Prostate gland (tissue), 2 donors: ENCODE measurements around the gene ESCO1. TPM values are rescaled to one million over a fixed set of nuclear protein-coding genes. Genes with fewer than 3 reads are reported as not detected.
A peak's percentile ranks its signal among the peaks of the same experiment; 100 is the strongest.
"Not testable (repeated sequence)": the region's sequence is repeated elsewhere in the genome, so short reads cannot be mapped to it uniquely, and the experiment has no call there.

Experiments used
- DNase-seq: peaks from one replicate; pipeline ENCODE4 v3.0.0-alpha.2; 2019; ENCODE audit warnings: low spot score
- H3K27ac ChIP-seq, 2 donors: fragments of 200-600 bp; sonication (generic); 2 replicates each; pipeline ENCODE4 v1.5.1; 2017 to 2019
- H3K27me3 ChIP-seq: fragments of 200-600 bp; sonication (generic); replicated peaks from 2 replicates; pipeline ENCODE4 v1.5.1; 2019; ENCODE audit not compliant: insufficient read depth
- H3K36me3 ChIP-seq, 2 donors: fragments of 200-600 bp; sonication (generic); 1 replicate in 1 of 2; 2 replicates in 1 of 2; pipeline versions ENCODE4 v1.5.1 to v1.8.1; 2017 to 2019
- H3K4me1 ChIP-seq: fragments of 200-600 bp; sonication (generic); replicated peaks from 2 replicates; pipeline ENCODE4 v1.5.1; 2019
- H3K4me3 ChIP-seq, 2 donors: fragments of 200-600 bp; sonication (generic); 2 replicates each; pipeline ENCODE4 v1.5.1; 2017 to 2019
- H3K9me3 ChIP-seq: fragments of 200-600 bp; sonication (generic); 2 replicates; pipeline ENCODE4 v1.5.1; 2017
- CTCF ChIP-seq, 4 experiments: fragments of 200-600 bp in 2 of 4; fragments of 450-650 bp in 2 of 4; sonication (generic) in 2 of 4; IDR thresholded peaks; 1 replicate in 3 of 4; 2 replicates in 1 of 4; pipeline ENCODE4 v1.5.1; 2016 to 2019; ENCODE audit warnings: antibody characterized with exemption in 4 of 4, mild to moderate bottlenecking in 2 of 4, moderate library complexity in 2 of 4
- POLR2A ChIP-seq: fragments of 450-650 bp; IDR thresholded peaks from one replicate; pipeline ENCODE4 v1.6.1; 2016; ENCODE audit warnings: antibody characterized with exemption, mild to moderate bottlenecking
- POLR2AphosphoS5 ChIP-seq: sonication (generic); formaldehyde crosslinking; IDR thresholded peaks from one replicate; pipeline ENCODE4 v1.6.1; 2017; ENCODE audit warnings: antibody characterized with exemption
- WGBS: methylation state at CpG from one replicate; pipeline ENCODE4 v1.1.5; 2018; 5-methylcytosine and 5-hydroxymethylcytosine counted together
- intact Hi-C: fragments of 100-400 bp; cut with DNase I; formaldehyde crosslinking; loops from one replicate; pipeline ENCODE4 v1.14.2; 2022
- total RNA-seq, 2 donors: library from RNA; depleted of rRNA; stranded (reverse); fragments of >200 nt; gene quantifications; one replicate each; pipeline ENCODE4 v1.1.0, GENCODE V29; 2016

ESCO1 gene
- total RNA-seq, 2 donors from 2014 or later = 19.6 to 21.8 TPM

DNA sequence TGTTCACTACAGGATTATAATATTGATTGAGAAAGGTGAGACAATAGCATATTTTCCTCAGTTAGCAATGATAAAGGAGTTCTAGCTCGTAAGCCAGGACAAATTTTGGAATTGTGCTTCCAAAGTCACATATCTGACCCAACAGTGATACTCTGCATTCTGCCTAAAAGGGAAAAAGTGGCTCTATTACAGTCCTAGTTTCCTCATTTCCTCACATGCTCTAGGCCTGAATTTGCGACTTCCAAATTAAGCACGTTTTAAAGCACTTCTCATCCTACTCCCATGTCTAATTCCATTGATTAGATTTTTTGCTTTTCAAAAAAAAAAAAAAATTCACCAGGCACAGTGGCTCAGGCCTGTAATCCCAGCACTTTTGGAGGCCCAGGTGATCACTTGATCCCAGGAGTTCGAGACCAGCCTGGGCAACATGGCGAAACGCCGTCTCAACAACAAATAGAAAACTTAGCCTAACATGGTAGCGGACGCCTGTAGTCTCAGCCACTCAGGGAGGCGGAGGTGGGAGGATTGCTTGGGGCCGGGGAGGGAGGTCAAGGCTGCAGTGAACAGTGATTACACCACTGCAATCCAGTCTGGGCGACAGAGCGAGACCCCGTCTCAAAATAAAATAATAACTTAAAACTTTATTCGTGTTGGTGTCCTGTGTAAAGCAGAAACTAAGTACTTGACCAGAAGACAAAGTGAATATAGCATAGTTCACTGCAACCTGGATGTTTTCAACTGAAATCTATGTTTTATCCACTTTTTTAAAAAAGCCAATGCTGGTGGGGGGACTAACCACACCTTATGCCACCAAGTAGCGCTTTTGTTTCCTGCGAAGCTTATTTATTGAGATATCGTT is 1.5 kb downstream of the ESCO1 start:
- Histone ChIP-seq H3K9me3 (no peaks in the 10 kb centered on the region), H3K36me3 (no peaks in the 10 kb centered on the region), H3K27ac (peak overlapping the region; percentile 98), H3K4me3 (peak overlapping the region; percentile 88 to 93), H3K27me3 (no peaks in the 10 kb centered on the region), H3K4me1 (no peaks in the 10 kb centered on the region)
- DNase-seq = no peak
- intact Hi-C loops = no loop called here
- TF ChIP-seq CTCF (IDR thresholded peaks at IDR 0.05) = no peak
- no peak for TF ChIP-seq POLR2A
- no peak for TF ChIP-seq POLR2AphosphoS5
- WGBS = 55% methylated on average over 18 of the region's 18 CpGs

GRCh38 chr18:21597620-21598019 is 2.9 kb downstream of the ESCO1 start:
- no peak overlapping the region for H3K4me3 ChIP-seq
- no peaks in the 10 kb centered on the region for H3K4me1 ChIP-seq
- no peak for TF ChIP-seq CTCF (IDR thresholded peaks at IDR 0.05)
- TF ChIP-seq POLR2AphosphoS5 = no peak
- H3K27me3 ChIP-seq = no peaks in the 10 kb centered on the region
- intact Hi-C loops = no loop called here
- 28% methylated on average over 1 of the region's 1 CpG for WGBS
- H3K9me3 ChIP-seq = no peaks in the 10 kb centered on the region
- DNase-seq = no peak
- no peaks in the 10 kb centered on the region for H3K36me3 ChIP-seq
- H3K27ac ChIP-seq = no peak overlapping the region

DNA sequence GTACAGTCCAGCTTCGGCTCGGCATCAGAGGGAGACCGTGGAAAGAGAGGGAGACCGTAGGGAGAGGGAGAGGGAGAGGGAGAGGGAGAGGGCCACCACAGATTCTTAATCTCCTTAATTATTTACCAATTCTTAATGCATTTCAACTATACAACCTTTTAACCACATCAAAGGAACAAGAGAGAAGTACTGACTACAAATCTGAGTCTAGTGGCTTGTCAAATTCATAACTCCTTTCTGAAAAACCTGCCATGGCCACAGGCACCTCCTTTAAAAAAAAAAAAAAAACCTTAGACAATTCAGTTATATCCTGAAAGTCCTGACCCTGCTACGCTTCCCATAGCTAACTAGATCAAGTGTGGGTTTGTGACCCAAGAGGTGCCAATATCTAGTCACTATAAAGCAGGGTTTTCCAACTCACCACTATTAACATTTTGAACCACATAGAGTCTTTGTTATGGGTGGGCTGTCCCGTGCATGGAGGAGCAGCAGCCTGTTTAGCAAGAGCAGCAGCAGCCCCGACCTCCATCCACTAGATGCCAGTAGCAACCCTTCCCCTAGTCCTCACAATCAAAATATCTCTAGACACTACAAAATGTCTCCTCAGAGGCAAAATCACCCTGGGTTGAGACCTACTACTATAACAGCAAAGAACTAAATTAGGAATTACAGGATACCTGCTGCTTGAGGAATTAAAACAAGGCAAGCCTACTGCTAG is 6.8 kb downstream of the ESCO1 start:
- TF ChIP-seq CTCF (IDR thresholded peaks at IDR 0.05) (no peak), POLR2AphosphoS5 (no peak)
- Histone ChIP-seq H3K36me3 (no peaks in the 10 kb centered on the region), H3K27ac (no peak overlapping the region), H3K27me3 (no peaks in the 10 kb centered on the region), H3K9me3 (no peaks in the 10 kb centered on the region), H3K4me1 (no peaks in the 10 kb centered on the region), H3K4me3 (no peak overlapping the region)
- 98% methylated on average over 7 of the region's 7 CpGs for WGBS
- intact Hi-C loops = no loop called here
- DNase-seq = no peak

DNA sequence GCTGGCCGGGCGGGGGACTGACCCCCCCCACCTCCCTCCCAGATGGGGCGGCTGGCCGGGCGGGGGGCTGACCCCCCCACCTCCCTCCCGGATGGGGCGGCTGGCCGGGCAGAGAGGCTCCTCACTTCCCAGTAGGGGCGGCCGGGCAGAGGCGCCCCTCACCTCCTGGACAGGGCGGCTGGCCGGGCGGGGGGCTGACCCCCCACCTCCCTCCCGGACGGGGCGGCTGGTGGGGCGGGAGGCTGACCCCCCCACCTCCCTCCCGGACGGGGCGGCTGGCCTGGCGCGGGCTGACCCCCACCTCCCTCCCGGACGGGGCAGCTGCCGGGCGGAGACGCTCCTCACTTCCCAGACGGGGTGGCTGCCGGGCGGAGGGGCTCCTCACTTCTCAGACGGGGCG is 8.1 kb downstream of the ESCO1 start:
- WGBS = no CpG with 5 or more reads among the region's 33 CpGs
- DNase-seq = not testable (repeated sequence)

DNA sequence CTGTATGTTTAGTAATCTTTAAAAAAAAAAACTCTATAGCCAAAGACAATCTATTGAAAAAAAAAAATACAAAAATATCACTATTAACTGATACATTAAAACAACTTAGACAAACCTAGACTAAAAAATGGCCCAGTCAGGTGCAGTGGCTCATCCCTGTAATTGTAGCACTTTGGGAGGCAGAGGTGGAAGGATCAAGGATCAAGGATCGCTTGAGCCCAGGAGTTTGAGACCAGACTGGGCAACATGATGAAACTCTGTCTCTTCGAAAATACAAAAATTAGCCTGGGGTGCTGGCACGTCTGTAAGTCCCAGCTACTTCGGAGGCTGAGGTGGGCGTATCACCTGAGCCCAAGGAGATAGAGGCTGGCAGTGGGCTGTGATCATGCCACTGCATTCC is 16.1 kb downstream of the ESCO1 start:
- Histone ChIP-seq H3K4me3 (no peak overlapping the region), H3K9me3 (no peaks in the 10 kb centered on the region), H3K27me3 (no peaks in the 10 kb centered on the region), H3K27ac (no peak overlapping the region), H3K4me1 (no peaks in the 10 kb centered on the region), H3K36me3 (no peaks in the 10 kb centered on the region)
- TF ChIP-seq CTCF (IDR thresholded peaks at IDR 0.05) (no peak), POLR2AphosphoS5 (no peak)
- WGBS = 92% methylated on average over 5 of the region's 5 CpGs
- intact Hi-C loops = no loop called here
- DNase-seq = no peak

More for the DNA sequence above, 8.1 kb downstream of the ESCO1 start:
- H3K27me3 ChIP-seq, H3K4me1 ChIP-seq, H3K9me3 ChIP-seq, H3K27ac ChIP-seq, H3K4me3 ChIP-seq, H3K36me3 ChIP-seq, intact Hi-C loops: not testable (repeated sequence)
